GM19463 (cell line): ENCODE measurements around the gene STAT2.
"Not testable (repeated sequence)": the region's sequence is repeated elsewhere in the genome, so short reads cannot be mapped to it uniquely, and the experiment has no call there.

ENCODE experiments used
- ATAC-seq: cut with Tn5 transposase; IDR thresholded peaks from one replicate; pipeline ENCODE4 v1.9.1; 2021; ENCODE audit warnings: mild to moderate bottlenecking, moderate library complexity; ENCODE audit not compliant: unreplicated experiment

Gene STAT2

DNA sequence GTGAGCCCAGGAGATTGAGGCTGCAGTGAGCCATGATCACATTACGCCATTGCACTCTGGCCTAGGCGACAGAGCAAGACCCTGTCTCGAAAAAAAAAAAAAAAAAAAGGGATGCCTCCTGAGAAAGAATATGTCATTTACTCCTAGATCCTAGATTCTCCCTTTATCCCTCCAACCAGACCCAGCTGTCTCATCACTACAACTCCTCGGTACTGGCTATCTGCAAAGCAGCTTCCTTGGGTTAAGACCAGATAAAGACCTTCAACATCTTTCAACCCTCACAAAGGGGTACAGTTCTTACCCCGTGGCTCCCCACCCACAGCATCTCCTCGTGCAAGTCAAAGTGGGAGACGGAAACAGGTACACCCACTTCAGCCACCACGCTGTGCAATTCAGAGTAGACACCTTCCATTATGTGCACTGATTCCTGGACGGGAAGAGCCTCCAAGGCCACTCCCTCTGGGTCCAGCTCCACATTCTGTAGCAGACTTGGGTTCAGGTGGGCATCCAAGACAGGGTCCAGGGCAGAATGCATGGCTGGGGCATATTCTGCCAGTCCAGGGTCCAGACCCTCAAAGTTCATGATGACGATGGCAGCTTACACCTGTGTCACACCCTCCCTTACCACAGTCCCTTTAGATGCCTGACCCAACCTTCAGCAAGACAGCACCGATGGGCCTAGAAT, 27.3 kb downstream of the STAT2 start:
- ATAC-seq = no peak

- ATAC-seq = no peak
Observed at GRCh38 chr12:56330936-56331490, 28.9 kb downstream of the STAT2 start.

GRCh38 chr12:56326533-56326932, 33.4 kb downstream of the STAT2 start:
- no peak for ATAC-seq

- ATAC-seq = no peak
Observed at GRCh38 chr12:56326126-56326525, 33.8 kb downstream of the STAT2 start.

DNA sequence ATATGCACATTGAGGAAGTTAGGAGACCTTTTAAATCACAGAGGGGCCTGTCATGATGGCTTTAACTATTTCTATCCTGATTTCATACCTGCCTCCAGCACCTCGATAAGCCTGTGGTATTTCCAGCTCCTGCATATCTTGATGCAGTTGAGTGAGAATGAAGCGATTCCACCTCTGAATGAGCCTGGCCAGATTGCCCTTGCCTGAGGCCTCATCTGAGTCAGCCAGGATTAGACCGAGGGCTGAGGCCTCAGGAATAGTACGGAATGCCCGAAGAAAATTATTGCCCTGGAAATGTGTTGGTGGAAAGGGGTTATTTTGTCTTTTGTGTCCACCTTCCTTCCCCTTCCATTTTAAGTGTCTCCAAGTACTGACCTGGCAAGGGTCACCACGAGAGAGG, 35.7 kb downstream of the STAT2 start:
- ATAC-seq = no peak

- ATAC-seq = not testable (repeated sequence)
Observed at GRCh38 chr12:56321610-56322009, 38.3 kb downstream of the STAT2 start.

GRCh38 chr12:56321027-56321426, 38.9 kb downstream of the STAT2 start:
- ATAC-seq = no peak

DNA sequence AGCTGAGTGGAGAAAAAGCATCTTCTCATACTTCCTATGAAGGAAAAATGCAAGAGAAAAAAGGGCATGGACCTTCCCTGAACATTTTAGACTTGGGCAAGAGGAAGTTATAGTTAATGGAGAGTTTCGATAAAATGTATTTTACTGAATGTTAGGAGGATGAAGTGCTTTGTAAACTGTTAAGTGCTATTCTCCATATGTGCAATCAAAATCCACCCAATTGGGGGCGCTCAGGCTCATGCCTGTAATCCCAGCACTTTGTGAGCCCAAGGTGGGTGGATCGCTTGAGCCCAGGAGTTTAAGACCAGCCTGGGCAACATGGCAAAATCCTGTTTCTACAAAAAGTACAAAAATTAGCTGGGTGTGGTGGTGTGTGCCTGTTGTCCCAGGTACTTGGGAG, 42.2 kb downstream of the STAT2 start:
- no peak for ATAC-seq

DNA sequence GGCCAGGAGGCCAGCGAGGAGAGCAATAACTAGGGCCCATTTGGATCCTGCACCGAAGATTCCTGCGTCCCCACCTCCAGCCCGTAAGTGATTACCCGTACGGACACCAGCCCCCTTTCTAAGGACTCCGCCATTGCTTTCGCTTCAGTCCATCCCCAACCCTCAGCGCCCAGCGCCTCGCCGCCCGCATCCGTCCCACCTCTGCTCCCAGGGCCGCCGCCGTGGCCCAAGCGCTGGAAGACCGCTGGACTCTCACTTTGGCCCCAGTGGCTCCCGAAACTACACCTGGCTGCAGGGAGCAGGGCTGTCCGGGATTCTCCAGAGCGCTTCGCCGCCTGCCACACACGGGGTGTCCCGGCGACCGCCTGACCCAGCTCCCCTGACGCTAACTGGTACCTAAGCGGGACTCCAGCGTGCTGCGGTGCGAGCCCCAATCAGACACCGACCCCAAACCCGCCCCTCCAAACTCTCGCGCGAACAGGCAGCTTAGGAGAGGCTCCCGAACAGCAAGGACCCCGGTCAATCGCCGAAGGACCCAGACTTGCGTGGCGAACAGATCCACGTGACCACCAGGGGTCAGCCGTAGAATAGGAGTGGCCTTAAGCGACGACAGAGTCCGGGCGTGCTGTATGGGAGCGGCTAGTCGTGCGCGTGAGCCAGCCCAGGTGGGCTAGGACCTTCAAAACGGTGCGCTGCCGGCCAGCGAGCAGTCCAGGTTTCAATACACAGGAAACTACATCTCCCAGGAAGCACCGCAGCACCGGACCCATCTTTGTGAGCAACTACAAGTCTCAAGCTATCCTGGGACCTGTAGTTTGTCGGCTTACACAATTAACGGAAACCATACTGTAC, 44.1 kb downstream of the STAT2 start, which contains the start of gene CNPY2:
Gene CNPY2 (minus strand): TSS at position 367 of the 852 bp plus-strand sequence. CDS start 771 bp downstream, outside the sequence.
- ATAC-seq = peak; percentile 91

GRCh38 chr12:56315249-56315621, 44.7 kb downstream of the STAT2 start:
- ATAC-seq = no peak

DNA sequence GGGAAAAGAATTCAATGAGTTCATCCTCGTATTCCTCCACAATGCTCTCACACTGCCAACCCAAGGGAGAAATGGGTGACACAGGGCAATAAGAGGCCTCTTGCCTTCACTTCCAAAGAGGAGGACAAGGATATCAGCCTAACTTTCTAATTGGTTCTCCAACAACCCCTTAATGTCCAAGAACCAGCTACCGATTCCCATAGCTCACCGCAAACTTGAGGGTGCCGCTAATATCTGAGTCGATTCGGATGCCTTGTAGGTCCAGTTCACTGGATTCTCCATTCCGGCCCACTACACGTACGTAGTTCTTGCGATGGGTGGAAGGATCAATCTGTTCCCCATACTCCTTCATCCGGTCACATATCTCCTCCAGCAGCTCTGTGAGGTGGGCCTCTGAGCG, 48.9 kb downstream of the STAT2 start:
- no peak for ATAC-seq

DNA sequence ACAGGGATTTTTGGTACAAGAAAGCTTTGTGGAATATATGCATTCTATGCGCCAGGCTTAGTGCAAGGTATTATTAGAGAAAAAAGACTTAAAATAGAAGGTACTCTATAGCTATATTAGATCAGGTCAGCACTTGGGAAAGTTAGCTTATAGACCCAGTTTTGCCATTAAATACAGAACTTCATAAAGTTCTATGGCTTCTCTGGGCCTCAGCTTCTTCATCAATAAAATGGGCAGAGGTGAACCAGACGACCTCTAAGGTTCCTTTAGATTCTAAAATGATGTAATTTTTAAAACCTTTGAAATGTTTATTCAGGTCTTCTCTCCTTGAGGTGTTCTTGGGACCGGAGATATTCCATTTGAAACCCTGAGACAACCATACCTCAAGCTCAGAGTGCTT, 51.2 kb downstream of the STAT2 start:
- ATAC-seq = no peak

- ATAC-seq = no peak
Observed at GRCh38 chr12:56307221-56307965, 52.5 kb downstream of the STAT2 start.

GRCh38 chr12:56304872-56305590, 54.9 kb downstream of the STAT2 start:
- ATAC-seq = no peak

- ATAC-seq = no peak
Observed at GRCh38 chr12:56304276-56304675, 55.6 kb downstream of the STAT2 start.

DNA sequence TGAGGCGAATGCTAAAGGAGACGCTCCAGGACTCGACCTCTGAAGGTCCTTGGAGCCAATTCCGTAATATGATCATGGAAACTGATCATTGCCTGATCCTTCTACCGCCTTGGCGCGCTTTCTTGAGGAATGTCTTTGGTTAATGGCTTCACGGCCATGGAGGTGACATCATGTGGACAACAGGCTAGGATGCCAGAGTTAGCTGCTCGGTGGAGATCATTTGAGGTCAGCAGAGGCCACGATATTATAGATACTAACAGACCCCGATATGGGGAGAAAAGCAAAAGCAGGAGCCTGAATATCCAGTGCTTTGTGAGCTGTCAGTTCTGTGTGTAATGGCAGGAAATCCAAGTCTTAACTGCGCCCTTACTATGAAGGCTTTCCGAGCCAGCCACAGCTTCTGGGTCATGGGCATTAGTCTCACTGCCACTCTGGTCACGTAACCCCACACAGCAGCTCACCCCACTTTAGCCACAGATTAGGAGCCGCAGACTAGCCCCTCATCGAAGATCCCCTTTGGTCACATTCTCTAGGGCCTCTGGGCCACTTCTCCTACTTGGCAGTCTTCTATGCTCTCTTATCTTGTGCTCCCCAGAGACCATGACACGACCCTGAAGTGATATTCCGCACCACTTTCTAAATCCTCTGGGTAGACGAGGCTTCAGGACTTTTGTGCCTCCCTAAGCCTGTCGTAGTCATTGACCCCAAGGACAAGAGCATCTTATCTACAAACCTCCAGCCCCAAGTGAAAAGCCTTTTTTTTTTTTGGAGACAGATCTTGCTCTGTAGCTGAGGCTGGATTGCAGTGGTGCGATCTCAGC, 59.1 kb downstream of the STAT2 start:
- ATAC-seq = no peak

DNA sequence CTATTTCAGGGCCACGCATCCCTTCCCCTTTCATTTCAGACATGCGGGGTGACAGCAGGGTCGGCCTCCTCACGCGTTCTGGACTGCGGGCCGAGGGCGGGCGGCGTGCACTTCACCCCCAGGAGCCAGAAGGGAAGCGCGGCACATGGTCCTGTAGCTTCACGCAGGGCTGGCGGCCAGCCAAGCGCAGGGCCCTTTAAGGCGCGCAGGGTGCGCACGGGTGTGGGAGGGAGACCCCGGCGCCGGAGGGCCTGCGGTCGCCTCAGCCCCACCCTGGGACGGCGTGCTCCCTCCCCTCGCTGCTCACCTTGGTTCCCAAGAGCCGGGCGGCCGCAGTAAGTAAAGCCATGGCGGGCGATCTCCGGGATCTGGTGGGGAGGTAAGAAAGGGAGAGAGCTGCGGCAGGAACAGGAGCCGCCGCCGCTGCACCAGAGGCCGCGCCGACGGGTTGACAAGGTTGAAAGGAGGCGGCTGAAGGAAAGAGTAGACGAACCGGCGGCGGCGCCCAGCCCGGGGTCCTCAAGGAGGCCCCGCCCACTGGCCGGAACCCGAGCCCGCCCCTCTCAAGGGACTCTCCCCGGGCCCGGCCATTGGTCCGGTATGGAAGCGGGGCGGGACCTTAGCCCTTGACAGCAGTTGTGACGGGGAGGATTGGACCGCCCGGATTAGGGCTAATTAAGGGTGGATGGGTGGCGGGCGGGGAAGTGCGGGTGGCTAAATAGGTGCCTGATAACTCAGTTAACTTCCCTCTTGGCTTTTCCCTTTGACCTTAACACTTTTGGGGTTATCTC, 59.9 kb downstream of the STAT2 start, which contains the start of gene CS:
Gene CS (minus strand): TSS at position 478 of the 791 bp plus-strand sequence. CDS start 129 bp downstream, at position 349.
- peak; percentile 92 for ATAC-seq

DNA sequence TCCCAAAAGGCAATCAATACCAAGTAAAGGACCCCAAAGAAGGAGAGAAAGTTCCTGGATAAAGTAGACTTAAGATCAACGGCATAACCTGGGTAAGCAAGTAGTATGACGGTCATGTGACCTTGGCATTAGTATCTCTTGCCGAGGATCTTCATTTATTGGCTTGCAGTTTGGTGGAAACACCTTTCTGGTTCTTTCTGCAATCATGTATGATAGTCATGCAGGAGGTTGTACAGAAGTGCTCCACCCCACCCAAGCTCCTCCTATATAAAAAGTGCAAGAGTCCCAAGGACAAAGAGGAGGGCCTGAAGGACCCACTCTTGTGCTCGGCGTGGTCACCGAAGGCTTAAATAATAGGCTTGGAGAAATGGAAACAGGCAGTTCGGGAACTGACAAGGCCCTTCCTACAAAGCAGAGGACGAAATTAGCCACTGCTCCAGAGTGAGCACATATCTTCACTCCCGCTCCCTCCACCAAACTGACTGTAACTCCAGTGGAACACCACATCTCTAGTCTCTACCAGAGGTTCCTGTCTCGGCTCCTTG, 60.5 kb downstream of the STAT2 start:
- peak; percentile 2 for ATAC-seq
